Neural progenitor cell (in vitro differentiated cells): ENCODE measurements around the gene CACNB4. TPM values are rescaled to one million over a fixed set of nuclear protein-coding genes. Genes with fewer than 3 reads are reported as not detected.
"Not testable (repeated sequence)": the region's sequence is repeated elsewhere in the genome, so short reads cannot be mapped to it uniquely, and the experiment has no call there.

Source experiments
- DNase-seq: peaks from one replicate; pipeline ENCODE4 v3.0.0-alpha.2; 2016; ENCODE audit warnings: low spot score
- H2AFZ ChIP-seq: fragments of 200-600 bp; sonication (generic); replicated peaks from 2 replicates; pipeline ENCODE4 v1.6.1; 2016; ENCODE audit warnings: antibody characterized with exemption
- H3F3A ChIP-seq: fragments of 200-600 bp; sonication (generic); 2 replicates; pipeline ENCODE4 v1.6.1; 2016; ENCODE audit warnings: antibody characterized with exemption, low read depth
- H3K27ac ChIP-seq: fragments of 200-600 bp; sonication (generic); 2 replicates; pipeline ENCODE4 v1.5.1; 2016; ENCODE audit warnings: mild to moderate bottlenecking
- H3K27me3 ChIP-seq: fragments of 200-600 bp; sonication (generic); 2 replicates; pipeline ENCODE4 v1.6.1; 2016; ENCODE audit warnings: mild to moderate bottlenecking, moderate library complexity
- H3K36me3 ChIP-seq: fragments of 200-600 bp; sonication (generic); 2 replicates; pipeline ENCODE4 v1.5.1; 2016
- H3K4me1 ChIP-seq: fragments of 200-600 bp; sonication (generic); 2 replicates; pipeline ENCODE4 v1.6.1; 2016; ENCODE audit warnings: mixed run types
- H3K4me2 ChIP-seq: fragments of 200-600 bp; sonication (generic); 2 replicates; pipeline ENCODE4 v1.6.1; 2016
- H3K4me3 ChIP-seq: fragments of 200-600 bp; sonication (generic); 2 replicates; pipeline ENCODE4 v1.5.1; 2016
- H3K79me2 ChIP-seq: fragments of 200-600 bp; sonication (generic); 2 replicates; pipeline ENCODE4 v1.6.1; 2016; ENCODE audit warnings: low read depth
- H3K9ac ChIP-seq: fragments of 200-600 bp; sonication (generic); 2 replicates; pipeline ENCODE4 v1.6.1; 2016
- H3K9me3 ChIP-seq: fragments of 200-600 bp; sonication (generic); 2 replicates; pipeline ENCODE4 v1.5.1; 2016; ENCODE audit warnings: low read depth
- H4K20me1 ChIP-seq: fragments of 200-600 bp; sonication (generic); 2 replicates; pipeline ENCODE4 v1.6.1; 2016; ENCODE audit warnings: low read depth
- H3K27ac Mint-ChIP-seq: 3 replicates; pipeline ENCODE4 v1.8.0; 2021; ENCODE audit warnings: mixed read lengths
- H3K27me3 Mint-ChIP-seq: 2 replicates; pipeline ENCODE4 v1.8.0; 2022; ENCODE audit warnings: low read depth, mild to moderate bottlenecking, inconsistent platforms, moderate library complexity, mixed read lengths; ENCODE audit not compliant: insufficient read depth
- H3K36me3 Mint-ChIP-seq: 3 replicates; pipeline ENCODE4 v1.8.0; 2021; ENCODE audit warnings: mixed read lengths
- H3K4me1 Mint-ChIP-seq: 3 replicates; pipeline ENCODE4 v1.8.0; 2021; ENCODE audit warnings: mixed read lengths
- H3K4me3 Mint-ChIP-seq: 3 replicates; pipeline ENCODE4 v1.8.0; 2021; ENCODE audit warnings: mild to moderate bottlenecking, moderate library complexity, mixed read lengths
- H3K9me3 Mint-ChIP-seq: 3 replicates; pipeline ENCODE4 v1.8.0; 2020; ENCODE audit warnings: mixed read lengths
- EZH2 ChIP-seq: fragments of 200-600 bp; sonication (generic); IDR thresholded peaks from 2 replicates; pipeline ENCODE4 v1.6.1; 2017; ENCODE audit warnings: antibody characterized with exemption, mild to moderate bottlenecking, moderate library complexity
- EZH2phosphoT487 ChIP-seq: fragments of 200-600 bp; sonication (generic); IDR thresholded peaks from 2 replicates; pipeline ENCODE4 v1.6.1; 2017; ENCODE audit warnings: antibody characterized with exemption
- total RNA-seq: library from RNA; depleted of rRNA; stranded (reverse); fragments of >200 nt; gene quantifications from 2 replicates; pipeline ENCODE4 v1.2.3, GENCODE V29; 2015; ENCODE audit warnings: low replicate concordance
- TF ChIP-seq, protein P1 (sequence below): fragments of 200-600 bp; sonication (generic); IDR thresholded peaks from 2 replicates; pipeline ENCODE4 v1.5.1; 2017; ENCODE audit warnings: antibody characterized with exemption, mild to moderate bottlenecking

Gene CACNB4
- total RNA-seq, 1 donor from 2014 or later = 14.2 TPM

DNA sequence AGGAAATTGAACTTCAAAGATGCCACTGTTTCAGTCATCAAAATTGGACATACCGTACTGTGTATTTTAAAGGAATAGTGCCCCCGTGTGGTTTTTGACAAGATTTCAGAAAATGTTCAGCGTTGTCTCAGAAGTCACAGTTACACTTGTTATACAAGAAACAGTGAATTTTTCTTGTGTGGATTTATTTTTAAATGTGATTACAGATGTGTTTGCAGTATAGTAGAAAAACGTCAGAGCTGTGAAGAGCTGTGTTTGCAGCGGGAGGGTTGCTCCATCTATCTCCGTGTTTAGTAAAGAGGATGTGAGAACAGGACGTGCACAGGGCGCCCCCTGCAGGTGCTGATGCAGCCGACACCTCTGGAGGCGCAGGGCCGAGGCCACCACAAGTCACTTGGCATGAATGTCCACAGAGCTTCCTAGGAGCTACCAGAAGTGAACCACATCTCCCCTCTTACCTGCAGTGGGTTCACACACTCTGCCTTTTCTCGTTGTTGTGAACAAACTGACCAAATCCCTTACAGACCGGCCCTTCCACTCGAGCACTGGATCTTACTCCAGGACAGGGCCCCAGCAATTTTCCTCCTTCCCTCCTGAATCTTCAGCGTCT is 73.1 kb downstream of the CACNB4 start:
- Histone ChIP-seq H2AFZ (peak overlapping the region; percentile 74), H3K27ac (no peak overlapping the region), H3K9me3 (no peaks in the 10 kb centered on the region), H3K4me2 (peak overlapping the region; percentile 88), H3K79me2 (no peaks in the 10 kb centered on the region), H3K36me3 (no peaks in the 10 kb centered on the region), H4K20me1 (no peaks in the 10 kb centered on the region), H3K27me3 (peaks cover 18% of the 10 kb centered on the region), H3K9ac (no peak overlapping the region), H3K4me1 (no peaks in the 10 kb centered on the region), H3K4me3 (peak overlapping the region; percentile 54), H3F3A (no peaks in the 10 kb centered on the region)
- Mint-ChIP-seq H3K27me3 (peaks cover 1% of the 10 kb centered on the region), H3K9me3 (no peaks in the 10 kb centered on the region), H3K36me3 (no peaks in the 10 kb centered on the region), H3K27ac (no peak overlapping the region), H3K4me3 (peak overlapping the region; percentile 82), H3K4me1 (no peaks in the 10 kb centered on the region)
- TF ChIP-seq EZH2 = no peak
- TF ChIP-seq EZH2phosphoT487 = no peak
- TF ChIP-seq, protein P1, sequence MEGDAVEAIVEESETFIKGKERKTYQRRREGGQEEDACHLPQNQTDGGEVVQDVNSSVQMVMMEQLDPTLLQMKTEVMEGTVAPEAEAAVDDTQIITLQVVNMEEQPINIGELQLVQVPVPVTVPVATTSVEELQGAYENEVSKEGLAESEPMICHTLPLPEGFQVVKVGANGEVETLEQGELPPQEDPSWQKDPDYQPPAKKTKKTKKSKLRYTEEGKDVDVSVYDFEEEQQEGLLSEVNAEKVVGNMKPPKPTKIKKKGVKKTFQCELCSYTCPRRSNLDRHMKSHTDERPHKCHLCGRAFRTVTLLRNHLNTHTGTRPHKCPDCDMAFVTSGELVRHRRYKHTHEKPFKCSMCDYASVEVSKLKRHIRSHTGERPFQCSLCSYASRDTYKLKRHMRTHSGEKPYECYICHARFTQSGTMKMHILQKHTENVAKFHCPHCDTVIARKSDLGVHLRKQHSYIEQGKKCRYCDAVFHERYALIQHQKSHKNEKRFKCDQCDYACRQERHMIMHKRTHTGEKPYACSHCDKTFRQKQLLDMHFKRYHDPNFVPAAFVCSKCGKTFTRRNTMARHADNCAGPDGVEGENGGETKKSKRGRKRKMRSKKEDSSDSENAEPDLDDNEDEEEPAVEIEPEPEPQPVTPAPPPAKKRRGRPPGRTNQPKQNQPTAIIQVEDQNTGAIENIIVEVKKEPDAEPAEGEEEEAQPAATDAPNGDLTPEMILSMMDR = peak; percentile 99
- DNase-seq = peak; percentile 86

DNA sequence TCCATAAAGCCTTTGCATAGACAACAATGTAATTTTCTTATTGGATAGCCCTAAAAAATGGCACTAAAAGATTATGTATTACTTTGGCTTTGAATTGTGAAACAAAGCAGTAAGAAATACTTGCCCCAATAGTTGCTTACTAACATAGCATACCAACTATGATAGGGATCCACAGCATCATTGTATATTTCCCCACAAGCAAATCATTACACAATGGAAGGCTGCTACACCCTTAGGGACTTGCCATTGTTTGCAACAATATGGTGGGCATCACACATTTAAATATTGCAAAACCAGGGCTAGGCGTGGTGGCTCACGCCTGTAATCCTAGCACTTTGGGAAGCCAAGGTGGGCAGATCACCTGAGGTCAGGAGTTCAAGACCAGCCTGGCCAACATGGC is 74.4 kb downstream of the CACNB4 start:
- Mint-ChIP-seq H3K27me3 (no peaks in the 10 kb centered on the region), H3K4me3 (no peak overlapping the region), H3K4me1 (no peaks in the 10 kb centered on the region), H3K27ac (no peak overlapping the region), H3K9me3 (no peaks in the 10 kb centered on the region), H3K36me3 (no peaks in the 10 kb centered on the region)
- H3K9ac ChIP-seq = no peak overlapping the region
- no peaks in the 10 kb centered on the region for H3K4me1 ChIP-seq
- H3K36me3 ChIP-seq = no peaks in the 10 kb centered on the region
- peaks cover 15% of the 10 kb centered on the region for H3K27me3 ChIP-seq
- no peak overlapping the region for H3K4me2 ChIP-seq
- no peak for TF ChIP-seq EZH2phosphoT487
- TF ChIP-seq, protein P1 = no peak
- no peak for TF ChIP-seq EZH2
- H3K9me3 ChIP-seq = no peaks in the 10 kb centered on the region
- no peak overlapping the region for H3K4me3 ChIP-seq
- no peaks in the 10 kb centered on the region for H4K20me1 ChIP-seq
- no peak for DNase-seq
- no peaks in the 10 kb centered on the region for H3K79me2 ChIP-seq
- no peak overlapping the region for H2AFZ ChIP-seq
- no peak overlapping the region for H3K27ac ChIP-seq
- no peaks in the 10 kb centered on the region for H3F3A ChIP-seq

DNA sequence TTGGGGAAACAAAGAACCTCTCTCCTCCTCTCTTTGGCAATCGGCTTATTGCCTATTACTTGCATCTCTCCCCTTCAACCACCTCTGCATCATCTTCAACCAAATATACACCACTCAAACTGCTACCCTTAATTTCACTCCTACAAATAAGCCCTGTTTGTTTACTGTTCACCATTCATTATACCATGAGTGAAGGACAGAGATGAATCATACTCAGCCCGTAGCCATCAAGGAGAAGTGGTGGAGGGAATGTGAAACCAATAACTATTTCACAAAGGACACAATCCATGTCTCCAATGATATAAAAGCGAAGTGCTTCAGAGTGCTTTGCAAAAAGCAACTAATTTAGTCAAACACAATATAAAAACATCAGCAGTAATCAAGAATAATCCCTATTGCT is 76.8 kb downstream of the CACNB4 start:
- H3K27me3 ChIP-seq = no peaks in the 10 kb centered on the region
- Mint-ChIP-seq H3K4me3 (no peak overlapping the region), H3K36me3 (no peaks in the 10 kb centered on the region), H3K4me1 (no peaks in the 10 kb centered on the region), H3K27ac (no peak overlapping the region), H3K9me3 (no peaks in the 10 kb centered on the region), H3K27me3 (no peaks in the 10 kb centered on the region)
- H4K20me1 ChIP-seq = no peaks in the 10 kb centered on the region
- no peaks in the 10 kb centered on the region for H3K9me3 ChIP-seq
- no peak overlapping the region for H2AFZ ChIP-seq
- H3K4me3 ChIP-seq = no peak overlapping the region
- no peaks in the 10 kb centered on the region for H3K36me3 ChIP-seq
- H3K4me2 ChIP-seq = no peak overlapping the region
- H3K9ac ChIP-seq = no peak overlapping the region
- H3F3A ChIP-seq = no peaks in the 10 kb centered on the region
- no peaks in the 10 kb centered on the region for H3K79me2 ChIP-seq
- H3K4me1 ChIP-seq = no peaks in the 10 kb centered on the region
- DNase-seq = no peak
- no peak overlapping the region for H3K27ac ChIP-seq
- no peak for TF ChIP-seq EZH2phosphoT487
- TF ChIP-seq, protein P1 = no peak
- no peak for TF ChIP-seq EZH2

DNA sequence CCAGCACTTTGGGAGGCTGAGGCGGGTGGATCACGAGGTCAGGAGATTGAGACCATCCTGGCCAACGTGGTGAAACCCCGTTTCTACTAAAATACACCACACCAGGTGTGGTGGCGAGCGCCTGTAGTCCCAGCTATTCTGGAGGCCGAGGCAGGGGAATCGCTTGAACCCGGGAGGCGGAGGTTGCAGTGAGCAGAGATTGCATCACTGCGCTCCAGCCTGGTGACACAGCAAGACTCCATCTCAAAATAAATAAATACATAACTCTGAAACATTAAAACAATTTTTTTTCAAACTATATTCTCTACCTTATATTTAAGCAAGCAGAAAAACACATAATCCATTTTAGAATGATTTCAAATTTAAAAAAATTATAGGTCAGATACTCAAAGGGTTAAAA is 77.8 kb downstream of the CACNB4 start:
- H3K9me3 Mint-ChIP-seq, H3K4me1 ChIP-seq, H3K9me3 ChIP-seq, DNase-seq, H3K27ac ChIP-seq, H3K27me3 ChIP-seq, H3K4me2 ChIP-seq, H3K36me3 ChIP-seq, H2AFZ ChIP-seq, H3K27ac Mint-ChIP-seq, H3K4me3 ChIP-seq, H3K79me2 ChIP-seq, H3K36me3 Mint-ChIP-seq, H3K9ac ChIP-seq, H3K4me3 Mint-ChIP-seq, H4K20me1 ChIP-seq, H3F3A ChIP-seq, H3K27me3 Mint-ChIP-seq, H3K4me1 Mint-ChIP-seq: not testable (repeated sequence)
